Measurements from ENCODE around the gene LRRC8A. TPM values are rescaled to one million over a fixed set of nuclear protein-coding genes. Genes with fewer than 3 reads are reported as not detected.

Gene LRRC8A
- total and polyA plus RNA-seq, 2 experiments from 2014 or later, result 37.3 to 80.5 TPM

DNA sequence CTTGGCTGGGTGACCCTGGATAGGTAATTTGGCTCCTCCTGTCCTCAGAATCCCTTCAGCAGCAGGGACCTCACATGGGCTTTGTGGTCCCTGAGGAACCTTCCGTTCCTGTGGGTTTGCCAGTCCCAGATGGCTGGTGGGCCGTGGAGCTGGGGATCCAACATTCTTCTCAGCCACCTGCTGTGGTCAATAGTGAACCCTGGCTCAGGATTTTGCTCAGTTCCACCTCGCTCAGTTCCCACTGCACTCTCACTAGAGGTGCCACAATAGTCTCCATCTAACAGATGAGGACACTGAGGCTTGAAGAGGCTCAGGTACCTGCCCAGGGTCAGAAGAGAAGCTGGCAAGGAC is 35.3 kb upstream of the LRRC8A start:
- no peaks in the 10 kb centered on the region for H3K9me2 ChIP-seq (ENCODE audit: insufficient read depth)
- DNase-seq (ENCODE audit: low spot score), result no peak
- no peak overlapping the region for H3K4me3 Mint-ChIP-seq
- no peak overlapping the region for H3K27ac Mint-ChIP-seq
- no peaks in the 10 kb centered on the region for H3K36me3 ChIP-seq (ENCODE audit: insufficient read depth)
- no peak overlapping the region for H3K27ac ChIP-seq (ENCODE audit: low read depth)
- no peak for TF ChIP-seq STAT1 (IDR thresholded peaks at IDR 0.05; ENCODE audit: unreplicated experiment)
- TF ChIP-seq EZH2phosphoT487 (IDR thresholded peaks at IDR 0.05; ENCODE audit: unreplicated experiment), result no peak
- TF ChIP-seq, protein P1, sequence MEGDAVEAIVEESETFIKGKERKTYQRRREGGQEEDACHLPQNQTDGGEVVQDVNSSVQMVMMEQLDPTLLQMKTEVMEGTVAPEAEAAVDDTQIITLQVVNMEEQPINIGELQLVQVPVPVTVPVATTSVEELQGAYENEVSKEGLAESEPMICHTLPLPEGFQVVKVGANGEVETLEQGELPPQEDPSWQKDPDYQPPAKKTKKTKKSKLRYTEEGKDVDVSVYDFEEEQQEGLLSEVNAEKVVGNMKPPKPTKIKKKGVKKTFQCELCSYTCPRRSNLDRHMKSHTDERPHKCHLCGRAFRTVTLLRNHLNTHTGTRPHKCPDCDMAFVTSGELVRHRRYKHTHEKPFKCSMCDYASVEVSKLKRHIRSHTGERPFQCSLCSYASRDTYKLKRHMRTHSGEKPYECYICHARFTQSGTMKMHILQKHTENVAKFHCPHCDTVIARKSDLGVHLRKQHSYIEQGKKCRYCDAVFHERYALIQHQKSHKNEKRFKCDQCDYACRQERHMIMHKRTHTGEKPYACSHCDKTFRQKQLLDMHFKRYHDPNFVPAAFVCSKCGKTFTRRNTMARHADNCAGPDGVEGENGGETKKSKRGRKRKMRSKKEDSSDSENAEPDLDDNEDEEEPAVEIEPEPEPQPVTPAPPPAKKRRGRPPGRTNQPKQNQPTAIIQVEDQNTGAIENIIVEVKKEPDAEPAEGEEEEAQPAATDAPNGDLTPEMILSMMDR (conservative IDR thresholded peaks at IDR 0.05; ENCODE audit: low read depth in 2 of 2), result no peak
- TF ChIP-seq POLR2AphosphoS5 (IDR thresholded peaks at IDR 0.05; ENCODE audit: low read depth), result no peak
- TF ChIP-seq, protein P2, sequence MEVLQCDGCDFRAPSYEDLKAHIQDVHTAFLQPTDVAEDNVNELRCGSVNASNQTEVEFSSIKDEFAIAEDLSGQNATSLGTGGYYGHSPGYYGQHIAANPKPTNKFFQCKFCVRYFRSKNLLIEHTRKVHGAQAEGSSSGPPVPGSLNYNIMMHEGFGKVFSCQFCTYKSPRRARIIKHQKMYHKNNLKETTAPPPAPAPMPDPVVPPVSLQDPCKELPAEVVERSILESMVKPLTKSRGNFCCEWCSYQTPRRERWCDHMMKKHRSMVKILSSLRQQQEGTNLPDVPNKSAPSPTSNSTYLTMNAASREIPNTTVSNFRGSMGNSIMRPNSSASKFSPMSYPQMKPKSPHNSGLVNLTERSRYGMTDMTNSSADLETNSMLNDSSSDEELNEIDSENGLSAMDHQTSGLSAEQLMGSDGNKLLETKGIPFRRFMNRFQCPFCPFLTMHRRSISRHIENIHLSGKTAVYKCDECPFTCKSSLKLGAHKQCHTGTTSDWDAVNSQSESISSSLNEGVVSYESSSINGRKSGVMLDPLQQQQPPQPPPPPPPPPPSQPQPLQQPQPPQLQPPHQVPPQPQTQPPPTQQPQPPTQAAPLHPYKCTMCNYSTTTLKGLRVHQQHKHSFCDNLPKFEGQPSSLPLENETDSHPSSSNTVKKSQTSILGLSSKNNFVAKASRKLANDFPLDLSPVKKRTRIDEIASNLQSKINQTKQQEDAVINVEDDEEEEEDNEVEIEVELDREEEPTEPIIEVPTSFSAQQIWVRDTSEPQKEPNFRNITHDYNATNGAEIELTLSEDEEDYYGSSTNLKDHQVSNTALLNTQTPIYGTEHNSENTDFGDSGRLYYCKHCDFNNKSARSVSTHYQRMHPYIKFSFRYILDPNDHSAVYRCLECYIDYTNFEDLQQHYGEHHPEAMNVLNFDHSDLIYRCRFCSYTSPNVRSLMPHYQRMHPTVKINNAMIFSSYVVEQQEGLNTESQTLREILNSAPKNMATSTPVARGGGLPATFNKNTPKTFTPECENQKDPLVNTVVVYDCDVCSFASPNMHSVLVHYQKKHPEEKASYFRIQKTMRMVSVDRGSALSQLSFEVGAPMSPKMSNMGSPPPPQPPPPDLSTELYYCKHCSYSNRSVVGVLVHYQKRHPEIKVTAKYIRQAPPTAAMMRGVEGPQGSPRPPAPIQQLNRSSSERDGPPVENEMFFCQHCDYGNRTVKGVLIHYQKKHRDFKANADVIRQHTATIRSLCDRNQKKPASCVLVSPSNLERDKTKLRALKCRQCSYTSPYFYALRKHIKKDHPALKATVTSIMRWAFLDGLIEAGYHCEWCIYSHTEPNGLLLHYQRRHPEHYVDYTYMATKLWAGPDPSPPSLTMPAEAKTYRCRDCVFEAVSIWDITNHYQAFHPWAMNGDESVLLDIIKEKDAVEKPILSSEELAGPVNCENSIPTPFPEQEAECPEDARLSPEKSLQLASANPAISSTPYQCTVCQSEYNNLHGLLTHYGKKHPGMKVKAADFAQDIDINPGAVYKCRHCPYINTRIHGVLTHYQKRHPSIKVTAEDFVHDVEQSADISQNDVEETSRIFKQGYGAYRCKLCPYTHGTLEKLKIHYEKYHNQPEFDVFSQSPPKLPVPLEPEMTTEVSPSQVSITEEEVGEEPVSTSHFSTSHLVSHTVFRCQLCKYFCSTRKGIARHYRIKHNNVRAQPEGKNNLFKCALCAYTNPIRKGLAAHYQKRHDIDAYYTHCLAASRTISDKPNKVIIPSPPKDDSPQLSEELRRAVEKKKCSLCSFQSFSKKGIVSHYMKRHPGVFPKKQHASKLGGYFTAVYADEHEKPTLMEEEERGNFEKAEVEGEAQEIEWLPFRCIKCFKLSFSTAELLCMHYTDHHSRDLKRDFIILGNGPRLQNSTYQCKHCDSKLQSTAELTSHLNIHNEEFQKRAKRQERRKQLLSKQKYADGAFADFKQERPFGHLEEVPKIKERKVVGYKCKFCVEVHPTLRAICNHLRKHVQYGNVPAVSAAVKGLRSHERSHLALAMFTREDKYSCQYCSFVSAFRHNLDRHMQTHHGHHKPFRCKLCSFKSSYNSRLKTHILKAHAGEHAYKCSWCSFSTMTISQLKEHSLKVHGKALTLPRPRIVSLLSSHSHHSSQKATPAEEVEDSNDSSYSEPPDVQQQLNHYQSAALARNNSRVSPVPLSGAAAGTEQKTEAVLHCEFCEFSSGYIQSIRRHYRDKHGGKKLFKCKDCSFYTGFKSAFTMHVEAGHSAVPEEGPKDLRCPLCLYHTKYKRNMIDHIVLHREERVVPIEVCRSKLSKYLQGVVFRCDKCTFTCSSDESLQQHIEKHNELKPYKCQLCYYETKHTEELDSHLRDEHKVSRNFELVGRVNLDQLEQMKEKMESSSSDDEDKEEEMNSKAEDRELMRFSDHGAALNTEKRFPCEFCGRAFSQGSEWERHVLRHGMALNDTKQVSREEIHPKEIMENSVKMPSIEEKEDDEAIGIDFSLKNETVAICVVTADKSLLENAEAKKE (CRISPR knock-in tag; IDR thresholded peaks at IDR 0.05), result no peak
- no peak for TF ChIP-seq CREB1 (CRISPR knock-in tag; IDR thresholded peaks at IDR 0.05; ENCODE audit: low read depth)
- peaks cover 35% of the 10 kb centered on the region for H3K36me3 Mint-ChIP-seq (ENCODE audit: low read depth)
- H2AFZ ChIP-seq, result no peak overlapping the region
- H3K4me1 Mint-ChIP-seq, result no peaks in the 10 kb centered on the region; the same call in 2 of the 3 replicates
- H3K9me3 Mint-ChIP-seq, result peaks cover 28% of the 10 kb centered on the region
- peaks cover 2% of the 10 kb centered on the region for H3K27me3 Mint-ChIP-seq (ENCODE audit: insufficient read depth, low read depth, poor library complexity)
- H3K79me2 ChIP-seq (replicated peaks; ENCODE audit: insufficient read depth), result no peaks in the 10 kb centered on the region
- no peak overlapping the region for H3K4me3 ChIP-seq
- no peaks in the 10 kb centered on the region for H3K27me3 ChIP-seq (ENCODE audit: insufficient read depth)
- ATAC-seq, result no peak
- no peak overlapping the region for H3K4me2 ChIP-seq
- H3K4me1 ChIP-seq (ENCODE audit: insufficient read depth), result no peaks in the 10 kb centered on the region
- 0 out of 2 replicates have a peak, but pooled peaks cover 4% of the 10 kb centered on the region for H3F3A ChIP-seq (replicated peaks; ENCODE audit: low read depth)
- no peaks in the 10 kb centered on the region; the same call in 1 of the 2 replicates for H4K20me1 ChIP-seq (replicated peaks; ENCODE audit: insufficient read depth)
